KOPT-K1 (cell line): ENCODE measurements around the gene PDZD2.
"Not testable (repeated sequence)": the region's sequence is repeated elsewhere in the genome, so short reads cannot be mapped to it uniquely, and the experiment has no call there.

ENCODE experiments used
- H3K27ac ChIP-seq: fragments of 200-600 bp; sonication (generic); 2 replicates; pipeline ENCODE4 v1.5.1; 2016; ENCODE audit warnings: antibody characterized with exemption, mild to moderate bottlenecking, low read depth, low read length; ENCODE audit not compliant: poor library complexity, severe bottlenecking
- H3K36me3 ChIP-seq: fragments of 200-600 bp; sonication (generic); 2 replicates; pipeline ENCODE4 v1.5.1; 2017; ENCODE audit warnings: antibody characterized with exemption, mild to moderate bottlenecking, low read length, moderate library complexity; ENCODE audit not compliant: insufficient read depth
- H3K9me3 ChIP-seq: fragments of 200-600 bp; sonication (generic); 2 replicates; pipeline ENCODE4 v1.5.1; 2017; ENCODE audit warnings: antibody characterized with exemption, low read length, mild to moderate bottlenecking; ENCODE audit not compliant: insufficient read depth, poor library complexity, severe bottlenecking

Gene PDZD2

DNA sequence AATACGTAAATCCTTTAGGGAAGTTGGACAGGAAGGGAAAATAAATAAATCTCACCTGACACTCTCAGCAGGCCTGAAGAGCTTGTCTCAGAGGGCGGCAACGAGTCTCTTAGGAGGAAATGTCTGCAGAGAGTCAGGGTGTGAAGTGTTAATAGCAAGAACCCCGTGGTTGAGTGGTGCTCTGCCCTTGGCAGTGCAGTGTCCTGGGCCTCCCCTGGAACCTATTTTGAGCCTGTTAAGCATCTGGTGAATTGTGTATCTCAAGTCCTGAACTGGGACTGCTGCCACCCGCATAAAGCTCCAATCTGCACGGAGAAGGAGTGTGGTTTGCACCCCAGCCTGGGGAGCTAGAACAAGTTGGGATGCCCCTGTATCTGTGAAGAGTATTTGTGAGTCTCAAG lies 323.4 kb downstream of the PDZD2 start:
- Histone ChIP-seq H3K9me3 (no peaks in the 10 kb centered on the region), H3K36me3 (no peaks in the 10 kb centered on the region), H3K27ac (no peak overlapping the region)

DNA sequence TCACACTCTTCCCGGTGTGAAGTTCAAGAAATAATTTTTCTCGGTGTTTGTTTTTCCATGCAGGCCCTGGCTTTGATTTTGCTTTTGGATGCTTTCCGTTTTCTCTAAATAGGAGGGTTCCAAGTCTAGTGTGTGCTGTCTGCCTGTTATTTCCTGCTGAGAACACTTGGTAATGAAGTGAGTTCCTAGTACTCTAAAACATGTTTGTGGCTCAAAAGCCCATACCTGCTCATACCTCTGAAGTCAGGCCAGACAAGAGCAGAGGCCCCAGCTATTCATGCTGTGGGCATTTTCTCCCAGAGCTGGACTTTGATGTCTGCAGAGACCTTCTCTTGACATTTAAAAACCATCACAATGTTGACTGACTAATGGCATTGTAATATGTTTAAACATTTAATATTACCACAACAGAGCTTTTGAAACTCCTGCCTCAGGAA lies 324.0 kb downstream of the PDZD2 start:
- no peaks in the 10 kb centered on the region for H3K36me3 ChIP-seq
- no peak overlapping the region for H3K27ac ChIP-seq
- H3K9me3 ChIP-seq, result no peaks in the 10 kb centered on the region

DNA sequence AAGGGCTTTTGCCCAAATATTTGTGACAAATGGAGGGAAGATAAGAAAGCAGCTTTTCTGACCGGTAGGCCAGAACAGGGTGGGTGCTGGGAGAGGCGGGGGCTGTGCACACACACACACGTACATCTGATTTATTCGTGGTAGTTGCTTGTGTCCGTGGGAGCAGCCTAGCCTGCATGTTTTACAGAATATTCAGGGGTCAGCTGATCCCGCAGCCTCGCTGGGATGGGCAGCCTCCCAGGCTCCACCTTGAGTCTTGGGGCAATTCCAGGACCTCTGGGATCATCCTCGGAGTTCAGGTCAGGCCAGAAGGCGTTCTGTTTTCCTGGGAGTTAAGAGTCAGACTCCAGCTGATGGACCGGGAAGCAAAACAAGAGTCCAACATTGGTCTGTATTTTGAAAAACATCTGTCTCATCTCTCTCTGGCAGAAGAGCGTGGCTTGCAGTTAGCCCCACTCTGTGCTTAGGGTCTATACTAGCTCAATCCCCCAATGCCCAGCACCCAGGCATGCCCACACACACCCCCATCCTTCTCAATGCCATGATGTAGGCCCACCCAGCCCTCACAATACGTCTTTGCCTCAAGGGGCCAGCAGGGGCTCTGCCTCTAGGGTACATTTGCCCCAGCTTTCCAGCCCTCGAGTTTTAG lies 324.6 kb downstream of the PDZD2 start:
- Histone ChIP-seq H3K36me3 (no peaks in the 10 kb centered on the region), H3K27ac (no peak overlapping the region), H3K9me3 (no peaks in the 10 kb centered on the region)

DNA sequence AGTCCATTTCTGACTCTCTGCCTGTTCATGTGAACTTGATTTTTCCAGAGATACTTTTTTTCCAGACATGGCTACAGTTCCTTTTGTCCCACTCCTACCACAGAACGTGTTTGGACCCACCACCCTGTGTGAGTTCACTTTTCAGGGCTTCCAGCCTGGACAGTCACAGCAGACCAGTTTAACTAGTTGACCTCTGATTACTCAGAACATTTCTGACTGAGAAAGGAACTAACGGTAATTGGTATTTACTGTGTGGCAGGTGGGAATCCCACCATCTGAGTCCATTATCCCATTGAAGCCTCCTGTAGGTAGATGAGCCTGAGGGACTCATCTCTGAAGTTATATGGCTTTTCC lies 325.1 kb downstream of the PDZD2 start:
- no peaks in the 10 kb centered on the region for H3K9me3 ChIP-seq
- H3K27ac ChIP-seq, result no peak overlapping the region
- H3K36me3 ChIP-seq, result no peaks in the 10 kb centered on the region

DNA sequence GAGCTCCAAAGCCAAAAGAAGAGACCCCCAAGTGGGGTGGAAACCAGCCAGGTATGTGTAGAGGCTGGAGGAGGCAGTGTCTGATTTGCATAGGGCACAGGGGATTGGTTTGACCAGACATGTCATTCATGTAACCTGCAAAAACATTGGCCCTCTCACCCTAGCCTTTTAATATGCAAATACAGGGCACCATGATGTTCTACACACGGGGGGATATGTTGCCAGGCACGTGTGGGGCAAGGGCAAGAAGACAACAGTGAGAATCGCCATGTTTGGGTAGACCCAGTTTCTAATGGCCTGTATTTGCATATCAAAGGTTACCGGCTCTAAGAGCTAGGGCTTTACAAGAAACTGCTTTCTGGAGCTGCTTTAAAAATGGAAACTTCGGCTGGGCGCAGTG lies 326.3 kb downstream of the PDZD2 start:
- H3K36me3 ChIP-seq, result no peaks in the 10 kb centered on the region
- H3K9me3 ChIP-seq, result no peaks in the 10 kb centered on the region
- no peak overlapping the region for H3K27ac ChIP-seq

DNA sequence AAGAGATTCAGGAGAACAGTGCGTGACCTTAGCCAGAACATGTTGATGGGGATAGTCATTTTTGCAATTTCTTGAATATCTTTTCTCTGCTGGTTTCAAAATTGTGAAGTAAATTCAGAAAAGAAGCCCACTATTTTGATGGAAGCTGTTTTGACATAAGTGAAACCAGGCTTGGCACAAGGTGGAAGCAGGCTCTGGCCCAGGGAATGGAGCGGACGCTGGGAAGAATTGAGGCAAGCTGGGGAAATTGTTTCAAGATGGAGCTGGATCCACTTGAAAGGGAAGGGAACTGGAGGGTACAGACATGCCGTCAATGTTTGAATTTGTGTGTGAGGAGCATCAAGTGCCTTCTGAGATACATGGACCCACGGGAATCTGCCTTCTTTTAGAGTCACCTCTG lies 328.0 kb downstream of the PDZD2 start:
- Histone ChIP-seq H3K27ac (no peak overlapping the region), H3K9me3 (no peaks in the 10 kb centered on the region), H3K36me3 (no peaks in the 10 kb centered on the region)

DNA sequence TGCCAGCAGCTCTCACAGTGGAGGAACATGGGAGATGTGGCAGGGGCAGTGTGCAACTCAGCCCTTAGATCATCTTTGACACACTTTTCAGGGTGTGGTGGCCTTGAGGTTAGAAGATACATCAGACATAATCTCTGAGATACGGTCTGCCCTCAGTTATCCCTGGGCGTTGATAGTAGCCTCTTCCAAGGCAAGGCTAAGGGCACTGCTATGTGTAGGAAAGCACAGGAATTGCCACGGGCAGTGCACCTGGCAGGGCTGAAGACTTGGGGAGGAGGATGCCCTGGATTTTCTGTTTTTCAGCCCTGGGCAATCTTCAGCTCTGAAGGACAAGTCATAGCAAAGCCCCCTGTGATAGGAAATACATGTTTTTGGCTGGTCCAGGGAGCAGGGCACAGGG lies 328.5 kb downstream of the PDZD2 start:
- H3K27ac ChIP-seq, result no peak overlapping the region
- H3K36me3 ChIP-seq, result no peaks in the 10 kb centered on the region
- no peaks in the 10 kb centered on the region for H3K9me3 ChIP-seq

DNA sequence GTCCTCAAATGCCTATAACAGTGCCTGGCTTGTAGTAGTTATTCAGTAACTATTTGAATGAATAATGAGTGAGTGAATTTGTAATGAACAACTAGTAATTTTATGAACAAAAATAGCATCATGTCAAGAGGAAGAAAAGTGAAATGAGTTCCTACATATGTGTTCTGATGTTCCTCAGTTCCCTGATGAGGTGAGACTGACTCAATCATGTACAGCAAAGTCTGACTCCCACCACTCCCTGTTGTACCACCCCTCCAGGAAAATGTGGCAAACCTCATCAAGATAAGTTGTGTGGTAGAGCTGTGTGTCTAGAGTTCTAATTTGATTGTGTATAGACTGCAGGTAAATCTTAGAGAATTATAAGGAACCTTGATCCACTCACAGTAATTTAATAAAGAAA lies 333.6 kb downstream of the PDZD2 start:
- H3K27ac ChIP-seq, result no peak overlapping the region
- no peaks in the 10 kb centered on the region for H3K36me3 ChIP-seq
- no peaks in the 10 kb centered on the region for H3K9me3 ChIP-seq

DNA sequence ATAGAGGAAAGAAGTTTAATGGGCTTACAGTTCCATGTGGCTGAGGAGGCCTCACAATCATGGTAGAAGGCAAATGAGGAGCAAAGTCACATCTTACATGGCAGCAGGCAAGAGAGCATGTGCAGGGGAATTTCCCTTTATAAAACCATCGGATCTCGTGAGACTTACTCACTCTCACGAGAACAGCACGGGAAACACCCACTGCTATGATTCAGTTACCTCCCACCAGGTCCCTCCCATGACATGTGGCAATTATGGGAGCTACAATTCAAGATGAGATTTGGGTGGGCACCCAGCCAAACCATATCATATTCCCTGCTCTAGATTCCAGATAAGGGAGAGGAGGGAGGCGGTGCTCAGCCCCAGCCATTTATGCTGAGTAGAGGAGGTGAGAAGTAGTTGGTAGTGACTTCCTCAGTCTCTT lies 336.3 kb downstream of the PDZD2 start:
- H3K9me3 ChIP-seq, H3K36me3 ChIP-seq, H3K27ac ChIP-seq: not testable (repeated sequence)

DNA sequence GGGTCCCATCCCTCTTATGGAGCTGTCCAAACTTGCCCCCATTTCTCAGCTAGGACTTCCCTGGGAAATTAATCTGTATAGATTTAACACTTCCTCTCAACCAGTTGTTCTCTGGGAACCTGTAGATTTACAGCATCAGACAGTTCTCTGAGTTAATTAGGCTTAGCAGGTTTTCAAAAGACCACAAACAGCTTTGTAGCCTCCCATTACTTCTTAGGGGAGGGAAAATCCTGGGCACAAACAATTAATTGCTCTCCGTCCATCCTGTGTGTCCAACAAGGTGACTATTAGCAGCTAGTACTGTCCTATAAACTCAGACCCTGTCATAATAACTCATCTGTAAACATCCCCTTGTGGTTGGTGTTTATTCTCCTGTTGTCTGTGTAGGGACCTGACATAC lies 337.2 kb downstream of the PDZD2 start:
- H3K9me3 ChIP-seq, result no peaks in the 10 kb centered on the region
- no peaks in the 10 kb centered on the region for H3K36me3 ChIP-seq
- no peak overlapping the region for H3K27ac ChIP-seq

DNA sequence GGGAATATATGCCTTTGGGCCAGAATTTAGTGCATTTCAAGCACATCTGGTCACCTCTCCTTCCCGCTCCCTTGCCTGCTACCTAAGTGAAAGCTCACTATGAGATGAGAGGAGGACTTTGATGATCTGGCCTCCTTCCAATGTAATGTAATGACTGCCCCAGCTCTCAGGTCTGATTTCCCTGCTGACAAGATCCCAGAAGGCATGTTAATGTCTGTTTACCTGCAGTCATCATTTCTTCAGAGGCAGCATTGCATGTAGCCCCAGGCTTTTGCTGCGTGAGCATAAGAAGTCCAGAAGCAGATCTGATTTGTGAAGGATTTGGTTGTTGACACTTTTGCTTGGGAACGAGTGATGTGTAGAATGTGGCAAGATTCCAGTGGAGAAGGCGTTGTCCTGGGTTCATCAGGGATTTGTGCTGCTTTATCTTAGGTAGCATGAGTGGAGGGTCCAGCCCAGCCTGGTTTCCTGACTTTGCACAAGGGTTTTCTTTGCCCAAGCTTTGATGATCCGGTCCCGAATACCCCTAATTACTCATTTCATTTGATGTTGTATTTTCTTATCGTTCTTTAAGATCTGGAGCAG lies 342.5 kb downstream of the PDZD2 start:
- Histone ChIP-seq H3K27ac (no peak overlapping the region), H3K9me3 (no peaks in the 10 kb centered on the region), H3K36me3 (no peaks in the 10 kb centered on the region)

DNA sequence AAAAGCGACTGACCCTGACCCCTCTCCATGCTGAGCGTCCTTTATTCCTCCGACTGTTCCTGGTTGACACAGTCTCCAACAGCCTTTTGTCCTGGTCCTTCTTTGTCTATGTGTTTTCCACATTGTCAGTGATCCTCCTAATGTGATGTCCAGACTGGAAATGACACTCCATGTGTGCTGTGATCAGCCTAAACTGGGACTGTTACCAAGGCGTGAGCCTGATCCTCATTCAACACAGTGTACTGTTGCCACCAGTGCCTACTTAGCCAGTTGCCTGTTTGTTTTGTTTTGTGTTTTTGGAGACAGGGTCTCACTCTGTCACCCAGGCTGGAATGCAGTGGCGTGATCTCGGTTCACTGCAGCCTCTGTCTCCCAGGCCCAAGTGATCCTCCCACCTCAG lies 343.1 kb downstream of the PDZD2 start:
- Histone ChIP-seq H3K27ac (no peak overlapping the region), H3K9me3 (no peaks in the 10 kb centered on the region), H3K36me3 (no peaks in the 10 kb centered on the region)

DNA sequence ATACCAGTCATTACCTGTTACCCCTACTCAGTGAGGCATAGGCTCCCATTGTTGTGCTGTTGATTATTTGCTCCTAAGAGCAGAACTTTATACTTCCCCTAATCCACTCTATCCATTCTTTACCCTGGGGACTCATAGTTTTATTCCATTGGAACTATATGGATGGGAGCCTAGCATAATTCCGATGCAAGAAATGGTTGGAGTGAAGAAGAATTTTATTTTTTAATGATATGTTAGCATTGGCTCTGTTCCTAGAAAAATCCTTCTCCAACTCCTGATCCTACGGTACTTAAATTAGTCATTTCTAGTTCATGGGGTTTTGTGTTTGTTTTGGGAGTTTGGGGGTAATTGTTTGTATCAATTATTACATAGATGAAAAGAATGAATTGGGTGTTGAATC lies 343.7 kb downstream of the PDZD2 start:
- no peaks in the 10 kb centered on the region for H3K36me3 ChIP-seq
- H3K27ac ChIP-seq, result no peak overlapping the region

DNA sequence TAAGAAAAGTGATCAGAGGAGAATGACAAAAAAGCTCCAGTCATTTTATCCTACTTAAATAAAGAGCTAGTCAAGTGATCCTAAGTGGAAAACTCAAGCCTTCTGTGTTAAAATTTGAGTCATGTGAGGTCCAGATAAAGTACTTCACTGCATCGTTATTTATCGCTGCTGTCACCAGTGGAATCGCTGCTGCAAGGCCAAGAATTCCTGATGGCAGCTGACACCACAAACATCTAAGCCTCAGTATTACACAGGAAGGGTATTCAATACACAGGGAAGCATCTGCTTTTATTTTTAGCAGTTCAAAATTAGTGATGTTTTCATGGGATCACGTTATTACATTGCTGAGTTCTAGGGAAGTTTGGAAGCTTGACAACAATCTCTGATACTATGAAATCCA lies 344.9 kb downstream of the PDZD2 start:
- no peaks in the 10 kb centered on the region for H3K36me3 ChIP-seq
- H3K9me3 ChIP-seq, result no peaks in the 10 kb centered on the region
- H3K27ac ChIP-seq, result no peak overlapping the region

More for the DNA sequence above, 343.7 kb downstream of the PDZD2 start:
- no peaks in the 10 kb centered on the region for H3K9me3 ChIP-seq

DNA sequence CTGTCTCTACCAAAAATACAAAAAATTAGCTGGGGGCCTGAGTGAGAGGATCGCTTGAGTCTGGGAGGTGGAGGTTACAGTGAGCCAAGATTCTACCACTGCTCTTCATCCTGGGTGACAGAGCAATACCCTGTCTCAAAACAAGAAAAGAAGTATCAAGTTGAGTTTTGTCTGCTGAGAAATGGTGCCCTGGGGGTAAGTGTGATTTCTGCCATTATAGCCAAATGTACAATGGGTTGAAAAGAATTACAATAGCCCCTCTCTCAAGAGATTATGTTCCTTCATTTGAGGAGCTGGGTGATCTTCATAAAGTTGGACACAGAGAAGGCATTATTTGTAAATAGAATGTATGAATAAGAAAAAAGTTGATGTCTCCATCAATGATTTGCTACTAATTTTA lies 345.8 kb downstream of the PDZD2 start:
- Histone ChIP-seq H3K9me3 (no peaks in the 10 kb centered on the region), H3K27ac (no peak overlapping the region), H3K36me3 (no peaks in the 10 kb centered on the region)

DNA sequence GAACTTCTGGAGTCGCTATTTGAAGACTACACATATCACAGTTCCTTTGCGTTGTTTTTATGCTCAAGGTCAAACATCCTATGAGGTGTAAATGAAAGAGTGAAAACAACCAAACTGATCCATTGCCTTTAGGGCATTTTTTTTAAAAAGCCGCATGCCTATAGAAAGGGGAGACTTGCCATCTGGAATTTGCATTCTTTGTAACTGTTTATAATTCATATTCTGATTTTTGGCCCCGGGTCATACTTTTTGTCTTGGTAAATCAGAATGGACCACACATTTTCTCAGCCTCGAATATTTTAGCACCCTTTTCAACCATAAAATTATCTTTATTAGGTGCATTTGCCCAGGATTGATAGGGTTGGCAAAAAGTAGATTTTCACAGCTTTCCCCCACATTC lies 347.2 kb downstream of the PDZD2 start:
- Histone ChIP-seq H3K27ac (no peak overlapping the region), H3K36me3 (no peaks in the 10 kb centered on the region), H3K9me3 (no peaks in the 10 kb centered on the region)
